ENCODE measurements around the gene SIPA1. TPM values are rescaled to one million over a fixed set of nuclear protein-coding genes. Genes with fewer than 3 reads are reported as not detected.

Gene SIPA1
- total and polyA plus RNA-seq, 2 of the 8 experiments (the other 6 are each of a cell fraction or from before 2014, with no cell fraction given): 35.3 to 72.2 TPM

DNA sequence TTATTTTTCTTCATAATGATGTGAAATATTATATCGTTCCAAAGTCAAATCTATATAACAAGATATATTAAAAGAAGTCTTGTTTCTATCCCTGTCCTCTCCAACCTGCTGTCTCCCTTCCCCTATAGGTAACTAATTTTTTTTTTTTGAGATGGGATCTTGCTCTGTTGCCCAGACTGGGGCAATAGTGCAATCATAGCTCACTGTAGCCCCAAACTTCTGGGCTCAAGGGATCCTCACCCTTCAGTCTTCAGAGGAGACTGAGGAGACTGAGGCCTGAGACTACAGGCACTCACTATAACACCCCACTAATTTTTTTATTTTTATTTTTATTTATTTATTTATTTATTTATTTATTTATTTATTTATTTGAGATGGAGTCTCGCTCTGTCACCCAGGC, 35.1 kb downstream of the SIPA1 start (continued):
- TF ChIP-seq, protein P1, sequence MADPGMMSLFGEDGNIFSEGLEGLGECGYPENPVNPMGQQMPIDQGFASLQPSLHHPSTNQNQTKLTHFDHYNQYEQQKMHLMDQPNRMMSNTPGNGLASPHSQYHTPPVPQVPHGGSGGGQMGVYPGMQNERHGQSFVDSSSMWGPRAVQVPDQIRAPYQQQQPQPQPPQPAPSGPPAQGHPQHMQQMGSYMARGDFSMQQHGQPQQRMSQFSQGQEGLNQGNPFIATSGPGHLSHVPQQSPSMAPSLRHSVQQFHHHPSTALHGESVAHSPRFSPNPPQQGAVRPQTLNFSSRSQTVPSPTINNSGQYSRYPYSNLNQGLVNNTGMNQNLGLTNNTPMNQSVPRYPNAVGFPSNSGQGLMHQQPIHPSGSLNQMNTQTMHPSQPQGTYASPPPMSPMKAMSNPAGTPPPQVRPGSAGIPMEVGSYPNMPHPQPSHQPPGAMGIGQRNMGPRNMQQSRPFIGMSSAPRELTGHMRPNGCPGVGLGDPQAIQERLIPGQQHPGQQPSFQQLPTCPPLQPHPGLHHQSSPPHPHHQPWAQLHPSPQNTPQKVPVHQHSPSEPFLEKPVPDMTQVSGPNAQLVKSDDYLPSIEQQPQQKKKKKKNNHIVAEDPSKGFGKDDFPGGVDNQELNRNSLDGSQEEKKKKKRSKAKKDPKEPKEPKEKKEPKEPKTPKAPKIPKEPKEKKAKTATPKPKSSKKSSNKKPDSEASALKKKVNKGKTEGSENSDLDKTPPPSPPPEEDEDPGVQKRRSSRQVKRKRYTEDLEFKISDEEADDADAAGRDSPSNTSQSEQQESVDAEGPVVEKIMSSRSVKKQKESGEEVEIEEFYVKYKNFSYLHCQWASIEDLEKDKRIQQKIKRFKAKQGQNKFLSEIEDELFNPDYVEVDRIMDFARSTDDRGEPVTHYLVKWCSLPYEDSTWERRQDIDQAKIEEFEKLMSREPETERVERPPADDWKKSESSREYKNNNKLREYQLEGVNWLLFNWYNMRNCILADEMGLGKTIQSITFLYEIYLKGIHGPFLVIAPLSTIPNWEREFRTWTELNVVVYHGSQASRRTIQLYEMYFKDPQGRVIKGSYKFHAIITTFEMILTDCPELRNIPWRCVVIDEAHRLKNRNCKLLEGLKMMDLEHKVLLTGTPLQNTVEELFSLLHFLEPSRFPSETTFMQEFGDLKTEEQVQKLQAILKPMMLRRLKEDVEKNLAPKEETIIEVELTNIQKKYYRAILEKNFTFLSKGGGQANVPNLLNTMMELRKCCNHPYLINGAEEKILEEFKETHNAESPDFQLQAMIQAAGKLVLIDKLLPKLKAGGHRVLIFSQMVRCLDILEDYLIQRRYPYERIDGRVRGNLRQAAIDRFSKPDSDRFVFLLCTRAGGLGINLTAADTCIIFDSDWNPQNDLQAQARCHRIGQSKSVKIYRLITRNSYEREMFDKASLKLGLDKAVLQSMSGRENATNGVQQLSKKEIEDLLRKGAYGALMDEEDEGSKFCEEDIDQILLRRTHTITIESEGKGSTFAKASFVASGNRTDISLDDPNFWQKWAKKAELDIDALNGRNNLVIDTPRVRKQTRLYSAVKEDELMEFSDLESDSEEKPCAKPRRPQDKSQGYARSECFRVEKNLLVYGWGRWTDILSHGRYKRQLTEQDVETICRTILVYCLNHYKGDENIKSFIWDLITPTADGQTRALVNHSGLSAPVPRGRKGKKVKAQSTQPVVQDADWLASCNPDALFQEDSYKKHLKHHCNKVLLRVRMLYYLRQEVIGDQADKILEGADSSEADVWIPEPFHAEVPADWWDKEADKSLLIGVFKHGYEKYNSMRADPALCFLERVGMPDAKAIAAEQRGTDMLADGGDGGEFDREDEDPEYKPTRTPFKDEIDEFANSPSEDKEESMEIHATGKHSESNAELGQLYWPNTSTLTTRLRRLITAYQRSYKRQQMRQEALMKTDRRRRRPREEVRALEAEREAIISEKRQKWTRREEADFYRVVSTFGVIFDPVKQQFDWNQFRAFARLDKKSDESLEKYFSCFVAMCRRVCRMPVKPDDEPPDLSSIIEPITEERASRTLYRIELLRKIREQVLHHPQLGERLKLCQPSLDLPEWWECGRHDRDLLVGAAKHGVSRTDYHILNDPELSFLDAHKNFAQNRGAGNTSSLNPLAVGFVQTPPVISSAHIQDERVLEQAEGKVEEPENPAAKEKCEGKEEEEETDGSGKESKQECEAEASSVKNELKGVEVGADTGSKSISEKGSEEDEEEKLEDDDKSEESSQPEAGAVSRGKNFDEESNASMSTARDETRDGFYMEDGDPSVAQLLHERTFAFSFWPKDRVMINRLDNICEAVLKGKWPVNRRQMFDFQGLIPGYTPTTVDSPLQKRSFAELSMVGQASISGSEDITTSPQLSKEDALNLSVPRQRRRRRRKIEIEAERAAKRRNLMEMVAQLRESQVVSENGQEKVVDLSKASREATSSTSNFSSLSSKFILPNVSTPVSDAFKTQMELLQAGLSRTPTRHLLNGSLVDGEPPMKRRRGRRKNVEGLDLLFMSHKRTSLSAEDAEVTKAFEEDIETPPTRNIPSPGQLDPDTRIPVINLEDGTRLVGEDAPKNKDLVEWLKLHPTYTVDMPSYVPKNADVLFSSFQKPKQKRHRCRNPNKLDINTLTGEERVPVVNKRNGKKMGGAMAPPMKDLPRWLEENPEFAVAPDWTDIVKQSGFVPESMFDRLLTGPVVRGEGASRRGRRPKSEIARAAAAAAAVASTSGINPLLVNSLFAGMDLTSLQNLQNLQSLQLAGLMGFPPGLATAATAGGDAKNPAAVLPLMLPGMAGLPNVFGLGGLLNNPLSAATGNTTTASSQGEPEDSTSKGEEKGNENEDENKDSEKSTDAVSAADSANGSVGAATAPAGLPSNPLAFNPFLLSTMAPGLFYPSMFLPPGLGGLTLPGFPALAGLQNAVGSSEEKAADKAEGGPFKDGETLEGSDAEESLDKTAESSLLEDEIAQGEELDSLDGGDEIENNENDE (IDR thresholded peaks at IDR 0.05; ENCODE audit: insufficient replicate concordance, low read length): no peak

Measured in H1 (cell line).